ENCODE measurements around the gene HTRA1. TPM values are rescaled to one million over a fixed set of nuclear protein-coding genes. Genes with fewer than 3 reads are reported as not detected.

The HTRA1 gene
- total and polyA plus RNA-seq, 9 of the 15 experiments (the other 6 are each of a cell fraction or from before 2014, with no cell fraction given) = 0.06 to 0.16 (median 0.13) TPM; not detected in 5

DNA sequence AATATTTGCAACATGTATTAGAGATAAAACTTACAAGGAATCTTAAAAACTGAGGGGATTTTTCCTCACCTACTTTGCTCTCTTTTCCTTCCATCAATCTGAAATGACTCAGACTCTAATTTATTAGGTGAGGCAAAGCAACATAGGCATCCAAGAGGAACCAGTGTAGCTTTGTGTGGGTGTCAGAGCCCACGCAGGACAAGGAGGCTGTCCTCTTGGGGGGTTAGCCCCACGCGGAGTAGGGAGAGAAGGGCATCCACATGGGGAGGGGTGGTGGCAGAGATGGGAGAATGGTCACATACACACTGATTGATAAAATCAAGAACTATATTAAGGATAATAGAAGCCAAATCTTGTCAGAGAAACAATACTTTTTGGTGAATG lies 40.7 kb upstream of the HTRA1 start:
- FAIRE-seq (no peak), ATAC-seq (no peak), DNase-seq (ENCODE audit: extremely low read depth in 1 of 4, low spot score in 3 of 4) (no peak)
- in situ Hi-C loops (cut with MboI) = no loop called here
- CTCF ChIA-PET (ENCODE audit: low intra/inter-chr PET ratio) = no interaction called here
- H3K9ac ChIP-seq (ENCODE audit: insufficient read depth in 1 of 2, low read depth in 2 of 2, low read length in 2 of 2) = no peak overlapping the region
- H3K9me3 ChIP-seq (replicated peaks; ENCODE audit: control insufficient read depth, insufficient read depth, low read depth, low read length) = no peaks in the 10 kb centered on the region
- intact Hi-C loops (cut with micrococcal nuclease) = no loop called here
- no peaks in the 10 kb centered on the region for H3K27me3 ChIP-seq (ENCODE audit: control insufficient read depth in 2 of 2, insufficient read depth in 2 of 2, low read length in 2 of 2)
- H2AFZ ChIP-seq (ENCODE audit: low read depth, low read length) = no peak overlapping the region
- no peaks in the 10 kb centered on the region for H3K79me2 ChIP-seq (ENCODE audit: control insufficient read depth, insufficient read depth, low read length)
- no peaks in the 10 kb centered on the region for H3K9me1 ChIP-seq (ENCODE audit: control insufficient read depth, insufficient read depth, low read length)
- no peak overlapping the region for H3K4me2 ChIP-seq (ENCODE audit: insufficient read depth, low read length)
- no peaks in the 10 kb centered on the region for H3K36me3 ChIP-seq (ENCODE audit: control insufficient read depth, insufficient read depth, low read length)
- 0% methylated on average over 3 of the region's 3 CpGs for WGBS (ENCODE audit: insufficient coverage, low coverage, missing lambda C conversion rate)
- POLR2A ChIA-PET = no interaction called here
- no peak overlapping the region for H3K4me3 ChIP-seq
- no peaks in the 10 kb centered on the region for H4K20me1 ChIP-seq (replicated peaks; ENCODE audit: control insufficient read depth, insufficient read depth, low read length)
- TF ChIP-seq ZNF696 (CRISPR knock-in tag; conservative IDR thresholded peaks at IDR 0.05) (no peak), NR1H2 (CRISPR knock-in tag; IDR thresholded peaks at IDR 0.05) (no peak)
- TF ChIP-seq, protein P1, sequence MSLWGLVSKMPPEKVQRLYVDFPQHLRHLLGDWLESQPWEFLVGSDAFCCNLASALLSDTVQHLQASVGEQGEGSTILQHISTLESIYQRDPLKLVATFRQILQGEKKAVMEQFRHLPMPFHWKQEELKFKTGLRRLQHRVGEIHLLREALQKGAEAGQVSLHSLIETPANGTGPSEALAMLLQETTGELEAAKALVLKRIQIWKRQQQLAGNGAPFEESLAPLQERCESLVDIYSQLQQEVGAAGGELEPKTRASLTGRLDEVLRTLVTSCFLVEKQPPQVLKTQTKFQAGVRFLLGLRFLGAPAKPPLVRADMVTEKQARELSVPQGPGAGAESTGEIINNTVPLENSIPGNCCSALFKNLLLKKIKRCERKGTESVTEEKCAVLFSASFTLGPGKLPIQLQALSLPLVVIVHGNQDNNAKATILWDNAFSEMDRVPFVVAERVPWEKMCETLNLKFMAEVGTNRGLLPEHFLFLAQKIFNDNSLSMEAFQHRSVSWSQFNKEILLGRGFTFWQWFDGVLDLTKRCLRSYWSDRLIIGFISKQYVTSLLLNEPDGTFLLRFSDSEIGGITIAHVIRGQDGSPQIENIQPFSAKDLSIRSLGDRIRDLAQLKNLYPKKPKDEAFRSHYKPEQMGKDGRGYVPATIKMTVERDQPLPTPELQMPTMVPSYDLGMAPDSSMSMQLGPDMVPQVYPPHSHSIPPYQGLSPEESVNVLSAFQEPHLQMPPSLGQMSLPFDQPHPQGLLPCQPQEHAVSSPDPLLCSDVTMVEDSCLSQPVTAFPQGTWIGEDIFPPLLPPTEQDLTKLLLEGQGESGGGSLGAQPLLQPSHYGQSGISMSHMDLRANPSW (CRISPR knock-in tag; IDR thresholded peaks at IDR 0.05) = no peak
- H3K4me1 ChIP-seq (replicated peaks in 1 of 2; ENCODE audit: control insufficient read depth in 2 of 2, insufficient read depth in 2 of 2, low read length in 2 of 2) = no peaks in the 10 kb centered on the region
- no TSS peak for BruUV-seq (replicated peaks)
- H3K27ac ChIP-seq (ENCODE audit: extremely low read depth, low read depth, low read length) = no peak overlapping the region

All from K562 (cell line).